Body of pancreas (tissue), 4 donors: ENCODE data around the gene CAPN15. TPM values are rescaled to one million over a fixed set of nuclear protein-coding genes. Genes with fewer than 3 reads are reported as not detected.

ENCODE experiments used
- ATAC-seq: fragments of 150-250 bp; one replicate; pipeline ENCODE4 v1.9.1; 2016
- DNase-seq, 4 donors: peaks; one replicate each; pipeline ENCODE4 v3.0.0-alpha.2; 2019
- H3K27ac ChIP-seq, 4 donors: fragments of 200-600 bp; sonication (generic); 1 replicate in 3 of 4; 2 replicates in 1 of 4; pipeline versions ENCODE4 v1.5.1 to v1.6.1; 2016 to 2019; ENCODE audit warnings: mild to moderate bottlenecking in 1 of 4, mixed read lengths in 1 of 4, moderate library complexity in 1 of 4
- H3K27me3 ChIP-seq, 2 donors: fragments of 200-600 bp; sonication (generic); one replicate each; pipeline ENCODE4 v1.6.0; 2016; ENCODE audit warnings: mild to moderate bottlenecking in 1 of 2
- H3K36me3 ChIP-seq, 2 donors: fragments of 200-600 bp; sonication (generic); replicated peaks in 1 of 2; 2 replicates each; pipeline ENCODE4 v1.5.1; 2016; ENCODE audit warnings: low read depth in 2 of 2; ENCODE audit not compliant: insufficient read depth in 1 of 2
- H3K4me1 ChIP-seq: fragments of 200-600 bp; sonication (generic); one replicate; pipeline ENCODE4 v1.6.0; 2016
- H3K4me3 ChIP-seq, 2 donors: fragments of 200-600 bp; sonication (generic); 1 replicate in 1 of 2; 2 replicates in 1 of 2; pipeline ENCODE4 v1.5.1; 2016 to 2019
- H3K9me3 ChIP-seq, 3 donors: fragments of 200-600 bp; sonication (generic); 1 replicate in 2 of 3; 2 replicates in 1 of 3; pipeline ENCODE4 v1.5.1; 2016
- CTCF ChIP-seq, 7 experiments: fragments of 450-650 bp in 4 of 7; fragments of 200-600 bp in 3 of 7; sonication (generic) in 3 of 7; IDR thresholded peaks; one replicate each; pipeline ENCODE4 v1.5.1; 2016 to 2019; ENCODE audit warnings: antibody characterized with exemption in 7 of 7
- POLR2A ChIP-seq, 3 donors: fragments of 450-650 bp; IDR thresholded peaks; one replicate each; pipeline ENCODE4 v1.6.1; 2016; ENCODE audit warnings: antibody characterized with exemption in 3 of 3, mild to moderate bottlenecking in 2 of 3
- WGBS, 2 donors: methylation state at CpG; one replicate each; pipeline ENCODE4 v1.1.5; 2017; 5-methylcytosine and 5-hydroxymethylcytosine counted together
- intact Hi-C: fragments of 100-400 bp; cut with DNase I; formaldehyde crosslinking; loops from one replicate; pipeline ENCODE4 v1.15.1; 2023
- total RNA-seq, 2 donors: library from RNA; depleted of rRNA; stranded (reverse); fragments of >200 nt; gene quantifications; one replicate each; pipeline ENCODE4 v1.1.0, GENCODE V29; 2016

Gene CAPN15
- total RNA-seq, 2 donors from 2014 or later = 48.0 to 104 TPM

GRCh38 chr16:578232-578869 is 50.8 kb downstream of the CAPN15 start:
- H3K27me3 ChIP-seq = no peaks in the 10 kb centered on the region
- intact Hi-C loops = no loop called here
- no peak for ATAC-seq
- 74 to 81% methylated on average over 4 to 24 of the region's 24 CpGs for WGBS, 2 donors
- H3K4me1 ChIP-seq = peaks cover 44% of the 10 kb centered on the region
- no peak overlapping the region for H3K27ac ChIP-seq
- no peak for DNase-seq
- peaks cover 0 to 11% of the 10 kb centered on the region in 2 donors for H3K36me3 ChIP-seq
- H3K4me3 ChIP-seq = no peak overlapping the region
- no peak for TF ChIP-seq CTCF (IDR thresholded peaks at IDR 0.05)
- no peak for TF ChIP-seq POLR2A (IDR thresholded peaks at IDR 0.05)
- H3K9me3 ChIP-seq = no peaks in the 10 kb centered on the region

GRCh38 chr16:578870-579405 is 51.4 kb downstream of the CAPN15 start:
- DNase-seq (peak; percentile 83 to 87 (median 86)), ATAC-seq (peak; percentile 70)
- no peak for TF ChIP-seq POLR2A (IDR thresholded peaks at IDR 0.05)
- TF ChIP-seq CTCF (IDR thresholded peaks at IDR 0.05) = peak; percentile 86 to 96 (median 93)
- intact Hi-C loops = no loop called here
- H3K36me3 ChIP-seq = peaks cover 0 to 11% of the 10 kb centered on the region in 2 donors
- no peak overlapping the region for H3K4me3 ChIP-seq
- H3K27me3 ChIP-seq = no peaks in the 10 kb centered on the region
- H3K9me3 ChIP-seq = no peaks in the 10 kb centered on the region
- peaks cover 50% of the 10 kb centered on the region for H3K4me1 ChIP-seq
- H3K27ac ChIP-seq = peak overlapping the region in 2 of 4 donors; percentile 30 to 49
- WGBS, 2 donors = 21 to 64% methylated on average over 12 to 33 of the region's 34 CpGs

GRCh38 chr16:580141-580945 is 52.8 kb downstream of the CAPN15 start:
- peak; percentile 57 for ATAC-seq

GRCh38 chr16:580946-581498 is 53.5 kb downstream of the CAPN15 start:
- no peak for ATAC-seq
- Histone ChIP-seq H3K4me3 (peak overlapping the region in 1 of 2 donors; percentile 6), H3K36me3 (peaks cover 0 to under 1% of the 10 kb centered on the region in 2 donors), H3K9me3 (no peaks in the 10 kb centered on the region), H3K4me1 (peaks cover 64% of the 10 kb centered on the region), H3K27ac (peak overlapping the region; percentile 74 to 90 (median 86)), H3K27me3 (no peaks in the 10 kb centered on the region)
- intact Hi-C loops = no loop called here
- DNase-seq = peak; percentile 48 to 67 (median 63)
- 49 to 62% methylated on average over 4 to 19 of the region's 19 CpGs for WGBS, 2 donors
- TF ChIP-seq POLR2A (IDR thresholded peaks at IDR 0.05) (peak in 1 of 3 donors; percentile 25), CTCF (IDR thresholded peaks at IDR 0.05) (no peak)

More at GRCh38 chr16:580141-580945, 52.8 kb downstream of the CAPN15 start:
- H3K36me3 ChIP-seq = peaks cover 0 to 5% of the 10 kb centered on the region in 2 donors
- peak overlapping the region in 1 of 2 donors; percentile 6 for H3K4me3 ChIP-seq
- H3K27me3 ChIP-seq = no peaks in the 10 kb centered on the region
- 51% methylated on average over 25 of the region's 27 CpGs; no CpG with 5 or more reads in 1 of the 2 donors for WGBS, 2 donors
- H3K9me3 ChIP-seq = no peaks in the 10 kb centered on the region
- intact Hi-C loops = no loop called here
- H3K4me1 ChIP-seq = peaks cover 57% of the 10 kb centered on the region
- peak; percentile 75 to 90 (median 86) for DNase-seq
- peak overlapping the region; percentile 74 to 90 (median 86) for H3K27ac ChIP-seq
- TF ChIP-seq POLR2A (IDR thresholded peaks at IDR 0.05) = peak; percentile 4 to 36 (median 33)
- TF ChIP-seq CTCF (IDR thresholded peaks at IDR 0.05) = no peak
